ENCODE data around the gene TACC2.

DNA sequence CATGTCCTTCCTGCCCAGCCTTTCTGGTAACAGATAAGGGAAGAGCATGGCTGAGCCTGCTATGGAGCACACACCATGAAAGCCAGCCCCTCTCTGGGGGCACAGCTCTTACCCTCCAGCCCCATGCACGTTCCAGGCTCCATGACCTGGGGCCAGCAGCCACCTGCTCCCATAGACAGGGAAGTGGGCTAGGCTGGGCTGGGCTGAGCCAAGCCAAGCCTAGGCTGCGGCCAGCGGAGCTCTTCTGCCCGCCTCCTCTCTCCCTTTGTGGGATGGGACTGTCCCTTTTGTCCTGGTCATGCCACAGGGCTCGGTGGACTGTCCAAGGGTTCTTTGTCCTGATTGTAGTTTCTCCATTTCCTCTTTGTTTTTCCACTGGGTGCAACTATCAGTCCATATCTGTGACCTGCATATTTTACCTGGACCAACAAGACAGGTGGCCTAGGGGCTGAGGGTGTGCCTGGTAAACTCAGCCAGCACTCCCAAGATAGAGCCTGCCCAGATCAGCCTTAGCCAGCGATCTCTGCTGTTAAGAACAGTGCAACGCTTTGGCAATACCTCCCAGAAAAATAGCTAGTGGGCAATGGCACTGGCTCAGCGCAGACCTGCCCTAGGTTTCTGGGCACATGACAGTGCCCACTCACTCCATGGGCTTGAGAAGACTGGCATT is 184.9 kb downstream of the TACC2 start:
- TF ChIP-seq, protein P1, sequence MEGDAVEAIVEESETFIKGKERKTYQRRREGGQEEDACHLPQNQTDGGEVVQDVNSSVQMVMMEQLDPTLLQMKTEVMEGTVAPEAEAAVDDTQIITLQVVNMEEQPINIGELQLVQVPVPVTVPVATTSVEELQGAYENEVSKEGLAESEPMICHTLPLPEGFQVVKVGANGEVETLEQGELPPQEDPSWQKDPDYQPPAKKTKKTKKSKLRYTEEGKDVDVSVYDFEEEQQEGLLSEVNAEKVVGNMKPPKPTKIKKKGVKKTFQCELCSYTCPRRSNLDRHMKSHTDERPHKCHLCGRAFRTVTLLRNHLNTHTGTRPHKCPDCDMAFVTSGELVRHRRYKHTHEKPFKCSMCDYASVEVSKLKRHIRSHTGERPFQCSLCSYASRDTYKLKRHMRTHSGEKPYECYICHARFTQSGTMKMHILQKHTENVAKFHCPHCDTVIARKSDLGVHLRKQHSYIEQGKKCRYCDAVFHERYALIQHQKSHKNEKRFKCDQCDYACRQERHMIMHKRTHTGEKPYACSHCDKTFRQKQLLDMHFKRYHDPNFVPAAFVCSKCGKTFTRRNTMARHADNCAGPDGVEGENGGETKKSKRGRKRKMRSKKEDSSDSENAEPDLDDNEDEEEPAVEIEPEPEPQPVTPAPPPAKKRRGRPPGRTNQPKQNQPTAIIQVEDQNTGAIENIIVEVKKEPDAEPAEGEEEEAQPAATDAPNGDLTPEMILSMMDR (IDR thresholded peaks at IDR 0.05), result no peak
- TF ChIP-seq POLR2AphosphoS5 (IDR thresholded peaks at IDR 0.05), result no peak
- no peak for TF ChIP-seq POLR2A (IDR thresholded peaks at IDR 0.05)
- no peak for TF ChIP-seq EP300 (IDR thresholded peaks at IDR 0.05)
